Occipital lobe (tissue), 2 donors: ENCODE results near the gene ZNF445. TPM values are rescaled to one million over a fixed set of nuclear protein-coding genes. Genes with fewer than 3 reads are reported as not detected.
"Not testable (repeated sequence)": the region's sequence is repeated elsewhere in the genome, so short reads cannot be mapped to it uniquely, and the experiment has no call there.

Experiments
- DNase-seq: peaks from one replicate; lab custom pipeline; 2025; lab: John Stamatoyannopoulos, UW
- total RNA-seq: library from RNA; depleted of rRNA; stranded (reverse); fragments of >200 nt; gene quantifications from one replicate; pipeline ENCODE4 v1.2.3, GENCODE V29; 2014

The ZNF445 gene
- 39.6 TPM for total RNA-seq

GRCh38 chr3:44477312-44478030 lies at the start of gene ZNF445:
Gene ZNF445 (minus strand): TSS chr3:44477670. CDS start chr3:44455549, 22,121 bp downstream.
- peak; percentile 77 for DNase-seq

GRCh38 chr3:44525060-44525459 lies 47.6 kb upstream of the ZNF445 start:
- DNase-seq: no peak

DNA sequence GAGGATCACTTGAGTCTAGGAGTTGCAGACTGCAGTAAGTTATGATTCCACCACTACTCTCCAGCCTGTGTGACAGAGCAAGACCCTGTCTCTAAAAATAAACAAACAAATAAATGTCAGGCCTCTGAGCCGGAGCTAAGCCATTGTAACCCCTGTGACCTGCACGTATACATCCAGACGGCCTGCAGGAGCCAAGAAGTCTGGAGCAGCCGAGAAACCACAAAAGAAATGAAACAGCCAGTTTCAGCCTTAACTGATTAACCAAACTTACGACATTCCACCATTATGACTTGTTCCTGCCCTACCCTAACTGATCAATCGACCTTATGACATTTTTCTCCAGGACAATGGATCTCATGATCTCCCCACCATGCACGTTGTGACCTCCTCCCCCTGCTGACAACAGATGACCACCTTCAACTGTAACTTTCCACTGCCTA lies 45.0 kb upstream of the ZNF445 start:
- no peak for DNase-seq

- no peak for DNase-seq
These were observed 44.3 kb upstream of the ZNF445 start for GRCh38 chr3:44521721-44522120.

- DNase-seq: no peak
These were observed 41.3 kb upstream of the ZNF445 start for GRCh38 chr3:44518782-44519156.

DNA sequence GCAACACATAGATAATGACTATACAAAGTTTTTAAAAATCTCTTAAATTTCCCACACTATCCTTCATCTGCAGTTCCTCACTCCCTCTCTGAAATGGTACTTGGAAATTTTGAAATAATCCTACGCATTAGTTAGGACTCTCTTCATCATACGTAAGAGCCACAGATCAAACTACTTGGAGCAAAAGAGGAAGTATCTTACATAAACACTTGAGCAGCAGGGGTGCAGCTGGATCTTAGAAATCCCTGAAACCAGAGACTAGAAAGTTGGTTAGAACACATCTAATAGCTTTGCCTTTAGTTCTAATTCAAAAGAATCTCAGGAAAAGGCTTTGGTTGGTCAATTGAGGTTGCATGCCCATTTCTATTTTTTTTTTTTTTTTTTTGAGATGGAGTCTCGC lies 38.8 kb upstream of the ZNF445 start:
- no peak for DNase-seq

GRCh38 chr3:44513513-44513912 lies 36.0 kb upstream of the ZNF445 start:
- no peak for DNase-seq

- no peak for DNase-seq
These were observed 33.7 kb upstream of the ZNF445 start for GRCh38 chr3:44511238-44511566.

GRCh38 chr3:44510000-44510368 lies 32.5 kb upstream of the ZNF445 start:
- no peak for DNase-seq

GRCh38 chr3:44509393-44509921 lies 32.0 kb upstream of the ZNF445 start:
- no peak for DNase-seq

- no peak for DNase-seq
These were observed 29.5 kb upstream of the ZNF445 start for GRCh38 chr3:44506961-44507360.

GRCh38 chr3:44506556-44506955 lies 29.1 kb upstream of the ZNF445 start:
- DNase-seq: no peak

DNA sequence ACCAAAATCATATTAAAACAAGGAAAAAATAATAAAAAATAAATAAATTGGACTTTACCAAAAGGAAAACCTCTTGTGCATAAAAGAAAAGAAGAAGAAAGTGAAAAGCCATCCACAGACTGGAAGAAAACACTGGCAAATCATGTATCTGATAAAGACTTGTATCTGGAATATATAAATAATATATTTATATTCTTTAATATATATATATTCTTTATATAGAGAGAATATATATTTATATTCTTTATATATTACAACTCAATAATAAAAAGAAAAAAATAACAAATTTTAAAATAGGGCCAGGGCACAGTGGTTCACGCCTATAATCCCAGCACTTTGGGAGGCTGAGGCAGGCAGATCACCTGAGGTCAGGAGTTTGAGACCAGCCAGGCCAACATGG lies 27.1 kb upstream of the ZNF445 start:
- DNase-seq: no peak

DNA sequence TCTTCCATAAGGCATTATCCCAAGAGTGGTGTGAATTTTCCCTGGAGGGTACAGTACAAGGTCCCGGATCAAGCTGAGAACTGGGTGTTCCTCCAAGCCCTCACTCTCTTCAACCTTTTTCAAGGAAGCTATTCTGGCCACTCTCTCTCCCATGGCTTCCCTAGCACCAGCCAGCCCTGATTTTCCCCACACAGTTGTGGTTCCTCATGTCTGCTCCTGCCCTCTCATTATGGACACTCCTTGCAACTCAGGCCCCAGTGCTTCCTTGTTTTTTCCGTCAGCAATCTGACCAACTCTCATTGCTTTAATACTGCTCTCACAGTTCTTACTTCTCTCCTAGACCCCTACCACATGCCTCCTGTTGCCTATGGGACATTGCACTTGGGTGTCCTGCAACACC lies 25.7 kb upstream of the ZNF445 start:
- DNase-seq: not testable (repeated sequence)

GRCh38 chr3:44501971-44502370 lies 24.5 kb upstream of the ZNF445 start:
- DNase-seq: no peak

GRCh38 chr3:44499899-44500168 lies 22.4 kb upstream of the ZNF445 start:
- DNase-seq: not testable (repeated sequence)

GRCh38 chr3:44499149-44499898 lies 21.9 kb upstream of the ZNF445 start:
- no peak for DNase-seq

- DNase-seq: no peak
These were observed 18.4 kb upstream of the ZNF445 start for GRCh38 chr3:44495636-44496415.

DNA sequence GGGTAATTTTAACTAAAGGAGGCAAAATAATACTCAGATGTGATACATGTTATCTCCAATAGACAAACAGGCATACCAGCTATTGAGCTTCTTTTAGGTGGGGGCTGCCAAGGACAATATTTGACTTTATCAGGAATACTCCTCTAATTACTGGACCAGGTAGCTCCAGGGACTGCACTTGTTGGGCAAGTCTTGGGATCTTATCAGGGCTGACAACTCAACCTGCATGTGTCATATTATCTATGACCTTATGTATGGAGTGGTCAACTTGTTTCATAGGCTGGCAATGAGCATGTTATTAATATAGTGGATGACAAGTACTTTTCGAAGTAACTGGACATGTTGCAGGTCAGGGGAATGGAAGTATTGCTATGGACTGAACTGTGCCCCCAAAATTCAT lies 15.0 kb upstream of the ZNF445 start:
- DNase-seq: no peak

- no peak for DNase-seq
These were observed 5.3 kb upstream of the ZNF445 start for GRCh38 chr3:44482721-44483120.

- no peak for DNase-seq
These were observed 1.2 kb upstream of the ZNF445 start for GRCh38 chr3:44478606-44479094.

- DNase-seq: no peak
These were observed 592 bp upstream of the ZNF445 start for GRCh38 chr3:44478055-44478468.
